H1 (cell line): ENCODE data around the gene IL2RG. TPM values are rescaled to one million over a fixed set of nuclear protein-coding genes. Genes with fewer than 3 reads are reported as not detected.

ENCODE experiments used
- CTCF ChIA-PET: fragments of 300-600 bp; sonication (Branson Sonifier 250); formaldehyde crosslinking; loops from one replicate; lab custom pipeline; 2021; ENCODE audit not compliant: partially characterized antibody; lab: Charles Lee
- POLR2A ChIA-PET: fragments of 300-600 bp; sonication (Branson Sonifier 250); formaldehyde crosslinking; loops from one replicate; lab custom pipeline; 2021; ENCODE audit warnings: inconsistent platforms; ENCODE audit not compliant: partially characterized antibody; lab: Charles Lee
- DNase-seq, 2 experiments: peaks; one replicate each; pipeline versions ENCODE4 v3.0.0 to v3.0.0-alpha.2; 2010 to 2022; ENCODE audit warnings: low spot score in 2 of 2, low read depth in 1 of 2, mixed read lengths in 1 of 2
- FAIRE-seq: peaks from 2 replicates; lab custom pipeline; 2011; peaks lifted over from hg19 to GRCh38; lab: Jason Lieb, UNC
- H2AFZ ChIP-seq: 2 replicates; pipeline ENCODE4 v1.8.1; 2012; ENCODE audit warnings: low read length, inconsistent platforms
- H2AK5ac ChIP-seq: 2 replicates; pipeline ENCODE4 v1.6.1; 2013; ENCODE audit warnings: low read depth, low read length
- H2BK120ac ChIP-seq: replicated peaks from 2 replicates; pipeline ENCODE3; 2013; ENCODE audit warnings: low read depth, low read length, inconsistent platforms
- H2BK12ac ChIP-seq: 2 replicates; pipeline ENCODE4 v1.6.1; 2013; ENCODE audit warnings: low read depth, low read length
- H2BK15ac ChIP-seq: 2 replicates; pipeline ENCODE4 v1.6.1; 2013; ENCODE audit warnings: low read length
- H2BK20ac ChIP-seq: 2 replicates; pipeline ENCODE4 v1.6.1; 2013; ENCODE audit warnings: low read length
- H2BK5ac ChIP-seq: 2 replicates; pipeline ENCODE4 v1.6.1; 2013; ENCODE audit warnings: low read depth, low read length
- H3K14ac ChIP-seq: 2 replicates; pipeline ENCODE4 v1.6.1; 2013; ENCODE audit warnings: inconsistent platforms; ENCODE audit not compliant: insufficient read length
- H3K18ac ChIP-seq: 2 replicates; pipeline ENCODE4 v1.6.1; 2013; ENCODE audit warnings: low read length; ENCODE audit errors: extremely low read depth
- H3K23ac ChIP-seq: 2 replicates; pipeline ENCODE4 v1.6.1; 2013; ENCODE audit warnings: inconsistent platforms; ENCODE audit not compliant: insufficient read length
- H3K23me2 ChIP-seq: 2 replicates; pipeline ENCODE4 v1.6.1; 2013; ENCODE audit warnings: low read depth, low read length
- H3K27ac ChIP-seq: 2 replicates; pipeline ENCODE4 v1.6.1; 2011; ENCODE audit warnings: low read depth, low read length, inconsistent platforms
- H3K27me3 ChIP-seq, 4 experiments: replicated peaks in 1 of 4; 1 replicate in 1 of 4; 2 replicates in 3 of 4; pipeline versions ENCODE4 v1.6.1 to v1.8.1; 2011 to 2013; ENCODE audit warnings: low read length in 3 of 4, mild to moderate bottlenecking in 3 of 4, inconsistent platforms in 2 of 4, mixed read lengths in 2 of 4, moderate library complexity in 1 of 4; ENCODE audit not compliant: control insufficient read depth in 3 of 4, insufficient read depth in 3 of 4; ENCODE audit errors: extremely low read depth in 1 of 4
- H3K36me3 ChIP-seq, 4 experiments: 2 replicates each; pipeline versions ENCODE4 v1.6.1 to v1.8.1; 2011 to 2013; ENCODE audit warnings: mild to moderate bottlenecking in 4 of 4, low read length in 3 of 4, moderate library complexity in 2 of 4, control low read depth in 1 of 4, inconsistent platforms in 1 of 4; ENCODE audit not compliant: insufficient read depth in 4 of 4, control insufficient read depth in 2 of 4
- H3K4ac ChIP-seq: replicated peaks from 2 replicates; pipeline ENCODE3; 2013; ENCODE audit warnings: low read length, low read depth, mixed read lengths, inconsistent platforms; ENCODE audit not compliant: insufficient read length
- H3K4me1 ChIP-seq, 4 experiments: replicated peaks in 1 of 4; 1 replicate in 1 of 4; 2 replicates in 3 of 4; pipeline versions ENCODE4 v1.6.1 to v1.8.1; 2011 to 2013; ENCODE audit warnings: low read length in 3 of 4, inconsistent platforms in 2 of 4, mixed read lengths in 1 of 4; ENCODE audit not compliant: insufficient read depth in 4 of 4, control insufficient read depth in 3 of 4
- H3K4me2 ChIP-seq, 2 experiments: 2 replicates each; pipeline versions ENCODE4 v1.6.1 to v1.8.1; 2011 to 2013; ENCODE audit warnings: low read depth in 2 of 2, low read length in 2 of 2, control low read depth in 1 of 2, inconsistent platforms in 1 of 2, mild to moderate bottlenecking in 1 of 2; ENCODE audit not compliant: insufficient read depth in 1 of 2
- H3K4me3 ChIP-seq, 4 experiments: fragments of 200-600, 300-600 bp in 1 of 4; sonication (generic), shearing (Covaris generic), sonication (Bioruptor Twin) in 1 of 4; 2 replicates each; pipeline versions ENCODE4 v1.5.1 to v1.8.1; 2011 to 2016; ENCODE audit warnings: low read length in 4 of 4, low read depth in 3 of 4, control low read depth in 2 of 4, inconsistent platforms in 2 of 4, mild to moderate bottlenecking in 2 of 4, mixed read lengths in 1 of 4, moderate library complexity in 1 of 4; ENCODE audit not compliant: insufficient read depth in 2 of 4; ENCODE audit errors: extremely low read depth in 1 of 4
- H3K56ac ChIP-seq: replicated peaks from 2 replicates; pipeline ENCODE3; 2013; ENCODE audit warnings: low read depth, mild to moderate bottlenecking, mixed read lengths, low read length, inconsistent platforms; ENCODE audit not compliant: insufficient read length
- H3K79me1 ChIP-seq: 2 replicates; pipeline ENCODE4 v1.6.1; 2013; ENCODE audit warnings: low read depth, low read length, control low read depth
- H3K79me2 ChIP-seq, 2 experiments: 2 replicates each; pipeline versions ENCODE4 v1.6.1 to v1.8.1; 2012 to 2013; ENCODE audit warnings: low read length in 2 of 2, mild to moderate bottlenecking in 2 of 2, inconsistent platforms in 1 of 2; ENCODE audit not compliant: insufficient read depth in 2 of 2, control insufficient read depth in 1 of 2
- H3K9ac ChIP-seq, 4 experiments: replicated peaks in 1 of 4; 1 replicate in 1 of 4; 2 replicates in 3 of 4; pipeline versions ENCODE4 v1.6.1 to v1.8.1; 2011 to 2013; ENCODE audit warnings: low read depth in 3 of 4, low read length in 3 of 4, control low read depth in 2 of 4, mild to moderate bottlenecking in 2 of 4, moderate library complexity in 2 of 4, inconsistent platforms in 1 of 4; ENCODE audit errors: extremely low read depth in 1 of 4
- H3K9me3 ChIP-seq, 2 experiments: 2 replicates each; pipeline versions ENCODE4 v1.6.1 to v1.8.1; 2012 to 2013; ENCODE audit warnings: mild to moderate bottlenecking in 2 of 2, moderate library complexity in 2 of 2, control low read depth in 1 of 2, inconsistent platforms in 1 of 2, low read depth in 1 of 2, low read length in 1 of 2, mixed read lengths in 1 of 2; ENCODE audit not compliant: insufficient read depth in 2 of 2
- H4K20me1 ChIP-seq, 2 experiments: replicated peaks in 1 of 2; 2 replicates each; pipeline versions ENCODE3 to v1.8.1; 2011 to 2013; ENCODE audit warnings: inconsistent platforms in 2 of 2, low read length in 2 of 2, mild to moderate bottlenecking in 1 of 2; ENCODE audit not compliant: insufficient read depth in 2 of 2, control insufficient read depth in 1 of 2
- H4K5ac ChIP-seq: 2 replicates; pipeline ENCODE4 v1.6.1; 2013; ENCODE audit warnings: low read length, low read depth, mixed read lengths, inconsistent platforms; ENCODE audit not compliant: insufficient read length
- H4K8ac ChIP-seq: 2 replicates; pipeline ENCODE4 v1.8.0; 2013; ENCODE audit warnings: mild to moderate bottlenecking, moderate library complexity, low read length, inconsistent platforms; ENCODE audit not compliant: insufficient read depth; ENCODE audit errors: extremely low read depth
- H4K91ac ChIP-seq: replicated peaks from 2 replicates; pipeline ENCODE3; 2013; ENCODE audit warnings: low read length, mixed read lengths, inconsistent platforms; ENCODE audit not compliant: insufficient read length
- KDM5A ChIP-seq: fragments of 200-600 bp; IDR thresholded peaks from 2 replicates; pipeline ENCODE4 v1.7.1; 2012; ENCODE audit warnings: mild to moderate bottlenecking, low read length, inconsistent platforms, mixed read lengths
- RNF2 ChIP-seq: fragments of 200-900, 300-1000 bp; sonication (generic); IDR thresholded peaks from 2 replicates; pipeline ENCODE4 v1.7.1; 2016; ENCODE audit warnings: borderline replicate concordance, low read depth, mild to moderate bottlenecking, antibody characterized with exemption, low read length; ENCODE audit not compliant: poor library complexity, severe bottlenecking; ENCODE audit errors: missing control alignments
- SAP30 ChIP-seq: fragments of 300-600 bp; sonication (generic); IDR thresholded peaks from 2 replicates; pipeline ENCODE4 v1.7.1; 2012; ENCODE audit warnings: low read length, moderate library complexity, mild to moderate bottlenecking, inconsistent platforms; ENCODE audit not compliant: insufficient read depth, insufficient replicate concordance
- SIN3A ChIP-seq, 2 experiments: IDR thresholded peaks in 1 of 2; conservative IDR thresholded peaks in 1 of 2; 2 replicates each; pipeline ENCODE4 v1.6.1; 2011 to 2012; ENCODE audit warnings: low read length in 2 of 2, improper control_type of control experiment in 1 of 2, low read depth in 1 of 2, mild to moderate bottlenecking in 1 of 2
- SRF ChIP-seq: IDR thresholded peaks from 2 replicates; pipeline ENCODE4 v1.6.1; 2011; ENCODE audit warnings: mild to moderate bottlenecking, low read depth, low read length, moderate library complexity
- WGBS, 2 experiments: shearing (Covaris generic) in 1 of 2; methylation state at CpG; one replicate each; pipeline versions ENCODE4 v1.1.6 to v1.1.7; 2013 to 2015; ENCODE audit warnings: low lambda C conversion rate in 2 of 2, mixed read lengths in 2 of 2, inconsistent platforms in 1 of 2, low coverage in 1 of 2, missing lambda C conversion rate in 1 of 2; ENCODE audit not compliant: insufficient replicate concordance in 2 of 2, insufficient coverage in 1 of 2, insufficient read length in 1 of 2; ENCODE audit errors: extremely low coverage in 1 of 2, missing lambda C conversion rate in 1 of 2; 5-methylcytosine and 5-hydroxymethylcytosine counted together
- polyA plus RNA-seq, 7 experiments: library from polyadenylated mRNA; depleted of rRNA in 3 of 7; stranded (reverse) in 5 of 7; unstranded in 2 of 7; fragments of >200 nt in 5 of 7; fragments of 200-250 nt in 2 of 7; gene quantifications; 1 replicate in 5 of 7; 2 replicates in 1 of 7; 4 replicates in 1 of 7; pipeline versions ENCODE4 v1.2.1 to v1.2.3, GENCODE V29; 2011 to 2013; ENCODE audit warnings: missing spikeins in 2 of 7, mixed read lengths in 2 of 7
- total RNA-seq: library from RNA; stranded (reverse); fragmentation: NEBNext Ultra II Directional; extraction: Animal tissue kit (Norgen Biotek cat#: 25700); gene quantifications from 2 replicates; pipeline ENCODE4 v1.2.1, GENCODE V29; 2021

IL2RG gene
- total and polyA plus RNA-seq, 2 of the 8 experiments (the other 6 are each of a cell fraction or from before 2014, with no cell fraction given), result not detected

GRCh38 chrX:71096760-71097032 lies 14.7 kb downstream of the IL2RG start:
- peak overlapping the region; percentile 80 to 95 for H3K4me2 ChIP-seq
- H2AK5ac ChIP-seq, result no peak overlapping the region
- no peaks in the 10 kb centered on the region for H3K9me3 ChIP-seq
- no peak overlapping the region for H2AFZ ChIP-seq
- H4K8ac ChIP-seq, result no peak overlapping the region
- H3K27me3 ChIP-seq, result peaks cover 0 to 5% (median 0%) of the 10 kb centered on the region in 4 experiments; a peak in 1 of 7 replicates
- no peak overlapping the region for H2BK5ac ChIP-seq
- H3K56ac ChIP-seq, result no peak overlapping the region
- H3K23me2 ChIP-seq, result peaks cover 8% of the 10 kb centered on the region
- H2BK15ac ChIP-seq, result no peak overlapping the region
- no peak overlapping the region for H4K5ac ChIP-seq
- CTCF ChIA-PET, result interaction anchor here (1.6 kb wide), 1 partner anchor 32 kb away, joined by 5 read pairs; no protein-coding TSS in a partner anchor
- WGBS, 2 experiments, result 0% methylated on average over 8 of the region's 9 CpGs; no CpG with 5 or more reads in 1 of the 2 experiments
- peaks cover 0 to 2% of the 10 kb centered on the region in 2 experiments for H4K20me1 ChIP-seq
- H3K27ac ChIP-seq, result no peak overlapping the region
- TF ChIP-seq SRF, result no peak
- TF ChIP-seq SAP30, result no peak
- no peak for TF ChIP-seq SIN3A (conservative IDR thresholded peaks at IDR 0.05 in 1 of 2, IDR thresholded peaks at IDR 0.05 in 1 of 2; ENCODE audit: low read depth in 1 of 2, low read length in 2 of 2)
- TF ChIP-seq RNF2, result no peak
- TF ChIP-seq KDM5A, result no peak
- TF ChIP-seq, all 59 proteins: peak for 0
- no peak overlapping the region; the same call in 1 of the 2 replicates for H3K18ac ChIP-seq
- no peaks in the 10 kb centered on the region; the same call in 1 of the 2 replicates for H3K79me1 ChIP-seq
- no peak for FAIRE-seq
- no peak overlapping the region for H2BK120ac ChIP-seq
- no peak for DNase-seq
- H2BK12ac ChIP-seq, result no peak overlapping the region
- no peak overlapping the region for H3K23ac ChIP-seq
- no peak overlapping the region for H3K14ac ChIP-seq
- H3K4ac ChIP-seq, result no peak overlapping the region
- H3K79me2 ChIP-seq, result peaks cover 0 to 8% of the 10 kb centered on the region in 2 experiments; a peak in 2 of 4 replicates
- no peak overlapping the region for H2BK20ac ChIP-seq
- no peak overlapping the region for H4K91ac ChIP-seq
- peaks cover 0 to 5% (median 0%) of the 10 kb centered on the region in 4 experiments; a peak in 1 of 8 replicates for H3K36me3 ChIP-seq
- peak overlapping the region in 2 of 4 experiments; percentile 40 to 60; a peak in 2 of 7 replicates for H3K9ac ChIP-seq
- H3K4me3 ChIP-seq, result peak overlapping the region; percentile 68 to 78 (median 73)
- H3K4me1 ChIP-seq, result peaks cover 7 to 22% (median 13%) of the 10 kb centered on the region in 4 experiments
- POLR2A ChIA-PET, result interaction anchor here (0.6 to 1.4 kb wide), 3 partner anchors 8 to 127 kb away, joined by 3 to 4 read pairs (median 4); partner anchors contain the start of gene MED12
